ENCODE results near the gene MACROD2.

MACROD2 gene

DNA sequence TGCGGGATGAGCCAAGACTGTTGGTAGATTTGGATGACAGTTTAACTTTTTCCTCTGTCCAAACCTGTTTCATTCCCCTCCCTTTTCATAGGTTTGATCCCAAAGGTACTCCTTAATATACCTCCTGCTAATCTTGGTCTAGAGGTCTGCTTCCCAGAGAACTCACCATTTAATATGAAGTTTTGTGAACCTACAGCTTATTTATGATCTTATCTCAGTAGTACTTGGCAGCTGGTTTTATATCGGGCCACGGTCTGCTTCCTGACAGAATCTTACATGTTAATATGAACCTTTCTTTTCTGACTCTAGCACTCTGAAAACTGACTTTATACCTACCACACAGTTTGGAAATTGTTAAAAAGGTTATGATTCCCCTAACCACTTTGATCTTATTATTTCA lies 138.7 kb downstream of the MACROD2 start:
- POLR2A ChIA-PET = no interaction called here
- CTCF ChIA-PET = no interaction called here

DNA sequence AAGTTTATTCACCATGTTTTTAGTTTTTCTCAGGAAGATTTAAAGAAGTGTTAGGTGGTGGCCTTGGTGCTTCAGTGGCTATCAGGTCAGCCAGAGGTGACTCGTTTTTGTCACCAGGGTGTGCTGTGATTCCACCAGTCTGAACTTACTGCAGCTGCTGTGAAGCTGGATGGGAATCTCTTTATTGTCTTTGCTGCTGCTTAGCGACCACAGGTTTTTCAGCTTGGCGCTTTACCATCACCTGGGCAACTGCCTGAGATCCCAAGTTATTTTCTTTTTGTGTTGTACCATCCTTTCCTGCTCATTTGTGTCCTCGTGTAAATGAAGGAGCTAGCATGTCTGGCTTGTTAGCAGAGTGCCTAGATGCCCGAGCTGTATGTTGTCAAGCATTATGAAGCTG lies 146.9 kb downstream of the MACROD2 start:
- no peak overlapping the region for H3K4me3 ChIP-seq (ENCODE audit: low read depth, low read length)
- ChIA-PET CTCF (no interaction called here), POLR2A (no interaction called here)
- TF ChIP-seq, protein P1, sequence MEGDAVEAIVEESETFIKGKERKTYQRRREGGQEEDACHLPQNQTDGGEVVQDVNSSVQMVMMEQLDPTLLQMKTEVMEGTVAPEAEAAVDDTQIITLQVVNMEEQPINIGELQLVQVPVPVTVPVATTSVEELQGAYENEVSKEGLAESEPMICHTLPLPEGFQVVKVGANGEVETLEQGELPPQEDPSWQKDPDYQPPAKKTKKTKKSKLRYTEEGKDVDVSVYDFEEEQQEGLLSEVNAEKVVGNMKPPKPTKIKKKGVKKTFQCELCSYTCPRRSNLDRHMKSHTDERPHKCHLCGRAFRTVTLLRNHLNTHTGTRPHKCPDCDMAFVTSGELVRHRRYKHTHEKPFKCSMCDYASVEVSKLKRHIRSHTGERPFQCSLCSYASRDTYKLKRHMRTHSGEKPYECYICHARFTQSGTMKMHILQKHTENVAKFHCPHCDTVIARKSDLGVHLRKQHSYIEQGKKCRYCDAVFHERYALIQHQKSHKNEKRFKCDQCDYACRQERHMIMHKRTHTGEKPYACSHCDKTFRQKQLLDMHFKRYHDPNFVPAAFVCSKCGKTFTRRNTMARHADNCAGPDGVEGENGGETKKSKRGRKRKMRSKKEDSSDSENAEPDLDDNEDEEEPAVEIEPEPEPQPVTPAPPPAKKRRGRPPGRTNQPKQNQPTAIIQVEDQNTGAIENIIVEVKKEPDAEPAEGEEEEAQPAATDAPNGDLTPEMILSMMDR (IDR thresholded peaks at IDR 0.05; ENCODE audit: insufficient read depth, low read length, missing control alignments) = peak; percentile 43
- DNase-seq (ENCODE audit: low read depth, low spot score) = no peak

More for the DNA sequence above, 138.7 kb downstream of the MACROD2 start:
- TF ChIP-seq, protein P1 (IDR thresholded peaks at IDR 0.05; ENCODE audit: insufficient read depth, low read length, missing control alignments) = no peak
- no peak overlapping the region for H3K4me3 ChIP-seq (ENCODE audit: low read depth, low read length)
- DNase-seq (ENCODE audit: low read depth, low spot score) = no peak

DNA sequence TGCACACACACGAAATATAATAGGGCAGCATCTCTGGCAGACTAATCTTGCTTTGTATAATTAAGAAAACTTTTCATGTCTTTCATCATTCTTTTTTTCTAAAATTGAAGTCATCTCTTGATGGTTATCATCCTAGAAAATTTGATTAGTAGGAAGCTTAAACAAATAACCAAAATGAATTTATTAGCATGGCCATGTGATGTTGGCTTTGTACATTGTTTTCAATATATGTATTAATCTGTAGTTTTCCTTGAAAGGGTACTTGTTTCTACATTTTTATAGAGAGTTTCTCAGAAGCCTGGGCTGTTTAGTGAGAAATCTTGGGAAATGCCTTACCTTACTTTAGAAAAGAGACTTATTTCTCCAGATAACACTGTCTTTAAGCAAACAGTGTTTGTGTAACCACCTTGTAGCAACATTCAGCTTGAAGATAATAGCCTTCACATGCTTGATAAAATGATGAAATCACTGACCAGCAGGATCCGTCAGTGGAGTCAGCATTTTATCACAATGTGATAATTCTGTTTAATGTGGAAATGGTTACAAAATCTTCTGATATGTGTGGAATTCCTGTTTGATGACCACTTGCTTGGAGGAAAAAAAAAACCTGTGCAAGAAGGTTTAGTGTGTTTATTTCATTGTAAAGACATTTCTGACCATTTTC lies 147.8 kb downstream of the MACROD2 start:
- CTCF ChIA-PET = no interaction called here
- peak; percentile 10 for DNase-seq (ENCODE audit: low read depth, low spot score)
- no peak overlapping the region for H3K4me3 ChIP-seq (ENCODE audit: low read depth, low read length)
- POLR2A ChIA-PET = no interaction called here
- TF ChIP-seq, protein P1 (IDR thresholded peaks at IDR 0.05; ENCODE audit: insufficient read depth, low read length, missing control alignments) = no peak

DNA sequence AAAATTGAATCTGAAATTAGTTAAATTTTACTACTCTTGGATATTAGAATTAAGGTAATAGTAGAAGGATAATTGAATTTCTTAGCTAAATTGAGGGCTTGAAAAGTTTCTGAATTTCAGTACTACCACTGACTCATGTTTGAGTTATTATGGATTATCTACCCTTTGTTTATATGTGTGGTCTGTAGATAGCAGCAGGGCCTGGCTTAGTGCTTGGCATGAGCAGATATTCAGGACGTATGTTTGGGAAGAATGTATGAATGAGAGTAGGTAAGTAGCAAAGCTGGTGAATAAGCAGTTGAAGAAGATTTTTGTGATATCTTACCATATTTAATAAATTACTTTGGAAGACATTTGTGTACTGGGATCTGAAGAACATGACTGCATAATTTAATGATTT lies 152.7 kb downstream of the MACROD2 start:
- ChIA-PET POLR2A (no interaction called here), CTCF (no interaction called here)
- no peak overlapping the region for H3K4me3 ChIP-seq (ENCODE audit: low read depth, low read length)
- TF ChIP-seq, protein P1 (IDR thresholded peaks at IDR 0.05; ENCODE audit: insufficient read depth, low read length, missing control alignments) = no peak
- no peak for DNase-seq (ENCODE audit: low read depth, low spot score)

DNA sequence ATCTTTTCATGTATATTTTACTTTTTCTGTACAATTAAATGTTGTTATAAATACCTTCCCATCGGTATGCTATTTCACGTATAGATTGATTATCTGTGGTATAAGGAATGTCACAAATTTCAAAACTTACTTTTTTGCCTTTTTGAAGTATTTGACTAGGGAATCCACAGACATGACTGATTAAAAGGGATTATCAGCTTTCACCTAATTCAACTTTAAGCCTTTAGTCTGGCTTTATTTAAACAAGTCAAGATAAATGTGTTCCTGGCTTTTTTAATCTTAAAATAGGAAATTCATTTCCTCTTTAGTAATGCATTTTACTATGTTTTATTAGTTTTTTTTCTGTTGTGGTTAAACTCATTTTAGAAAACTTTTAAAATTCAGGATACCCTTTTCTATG lies 160.0 kb downstream of the MACROD2 start:
- H3K4me3 ChIP-seq (ENCODE audit: low read depth, low read length) = no peak overlapping the region
- TF ChIP-seq, protein P1 (IDR thresholded peaks at IDR 0.05; ENCODE audit: insufficient read depth, low read length, missing control alignments) = no peak
- POLR2A ChIA-PET = no interaction called here
- DNase-seq (ENCODE audit: low read depth, low spot score) = no peak
- CTCF ChIA-PET = no interaction called here

DNA sequence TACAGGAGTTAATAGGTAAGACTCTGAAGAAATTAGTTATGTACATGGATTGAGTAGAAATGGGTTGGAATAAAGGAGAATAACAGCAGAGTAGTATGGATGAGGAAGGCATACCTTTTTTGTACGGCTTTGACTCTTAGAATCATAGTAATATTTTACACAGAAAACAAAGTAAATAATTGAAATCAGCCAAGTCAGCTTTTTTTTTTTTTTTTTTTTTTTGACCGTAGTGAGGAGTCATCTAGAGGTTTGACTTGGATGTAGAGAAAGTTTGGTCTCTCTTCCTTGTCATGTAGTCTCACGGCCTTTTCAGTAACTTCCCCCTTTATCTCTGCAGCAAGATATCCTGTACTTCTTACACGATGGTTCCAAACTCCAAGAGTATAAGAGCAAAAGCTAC lies 183.2 kb downstream of the MACROD2 start:
- H3K4me3 ChIP-seq (ENCODE audit: low read depth, low read length) = no peak overlapping the region
- no peak for DNase-seq (ENCODE audit: low read depth, low spot score)
- CTCF ChIA-PET = no interaction called here
- TF ChIP-seq, protein P1 (IDR thresholded peaks at IDR 0.05; ENCODE audit: insufficient read depth, low read length, missing control alignments) = no peak
- POLR2A ChIA-PET = no interaction called here
